ENCODE measurements around the gene MEP1B.
A peak's percentile ranks its signal among the peaks of the same experiment; 100 is the strongest.
"Not testable (repeated sequence)": the region's sequence is repeated elsewhere in the genome, so short reads cannot be mapped to it uniquely, and the experiment has no call there.

MEP1B gene

DNA sequence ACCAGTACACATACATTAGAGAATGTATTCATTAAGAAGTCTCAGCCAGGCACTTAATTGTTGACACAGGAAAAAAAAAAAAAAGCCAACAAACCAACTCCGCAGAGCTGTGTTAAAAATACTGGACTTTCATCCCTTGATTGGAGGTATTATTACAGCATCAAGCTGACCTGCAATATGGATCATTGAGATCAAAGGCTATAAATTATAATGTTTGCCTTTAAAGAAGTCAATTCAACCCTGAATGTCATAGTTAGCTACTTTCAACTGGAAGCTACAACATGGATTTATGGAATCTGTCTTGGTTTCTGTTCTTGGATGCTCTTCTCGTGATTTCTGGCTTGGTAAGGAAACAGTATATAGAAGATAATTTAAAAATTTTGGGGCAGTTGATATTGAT, at the start of gene MEP1B:
TSS of gene MEP1B (plus strand) at position 250 of the 400 bp plus-strand sequence. CDS start at position 282, 32 bp downstream.
- DNase-seq (ENCODE audit: low read depth in 2 of 2), result no peak

DNA sequence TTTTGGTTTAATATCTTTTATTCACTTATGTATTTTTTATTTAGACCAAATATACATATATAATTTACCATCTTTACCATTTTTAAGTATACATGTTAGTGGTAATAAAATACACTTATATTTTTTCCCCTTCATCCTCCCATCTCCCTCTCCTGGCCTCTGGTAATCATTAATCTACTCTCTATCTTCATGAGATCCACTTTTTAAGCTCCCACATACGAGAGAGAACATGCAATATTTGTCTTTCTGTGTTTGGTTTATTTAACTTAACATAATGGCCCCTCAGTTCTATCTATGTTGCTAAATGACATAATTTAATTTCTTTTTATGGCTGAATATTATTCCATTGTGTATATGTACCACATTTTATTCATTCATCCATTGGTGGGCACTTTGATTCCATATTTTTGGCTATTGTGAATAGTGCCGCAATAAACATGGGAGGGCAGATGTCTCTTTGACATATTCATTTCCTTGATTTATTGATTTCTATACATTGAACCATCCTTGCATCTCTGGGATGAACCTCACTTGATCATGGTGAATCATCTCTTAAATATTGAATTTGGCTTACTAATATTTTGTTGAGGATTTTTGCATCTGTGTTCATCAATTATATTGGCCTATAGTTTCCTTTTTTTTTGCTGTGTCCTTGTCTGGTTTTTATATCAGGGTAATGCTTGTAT, 41.5 kb upstream of the MEP1B start:
- DNase-seq (ENCODE audit: low read depth in 2 of 2), result no peak

DNA sequence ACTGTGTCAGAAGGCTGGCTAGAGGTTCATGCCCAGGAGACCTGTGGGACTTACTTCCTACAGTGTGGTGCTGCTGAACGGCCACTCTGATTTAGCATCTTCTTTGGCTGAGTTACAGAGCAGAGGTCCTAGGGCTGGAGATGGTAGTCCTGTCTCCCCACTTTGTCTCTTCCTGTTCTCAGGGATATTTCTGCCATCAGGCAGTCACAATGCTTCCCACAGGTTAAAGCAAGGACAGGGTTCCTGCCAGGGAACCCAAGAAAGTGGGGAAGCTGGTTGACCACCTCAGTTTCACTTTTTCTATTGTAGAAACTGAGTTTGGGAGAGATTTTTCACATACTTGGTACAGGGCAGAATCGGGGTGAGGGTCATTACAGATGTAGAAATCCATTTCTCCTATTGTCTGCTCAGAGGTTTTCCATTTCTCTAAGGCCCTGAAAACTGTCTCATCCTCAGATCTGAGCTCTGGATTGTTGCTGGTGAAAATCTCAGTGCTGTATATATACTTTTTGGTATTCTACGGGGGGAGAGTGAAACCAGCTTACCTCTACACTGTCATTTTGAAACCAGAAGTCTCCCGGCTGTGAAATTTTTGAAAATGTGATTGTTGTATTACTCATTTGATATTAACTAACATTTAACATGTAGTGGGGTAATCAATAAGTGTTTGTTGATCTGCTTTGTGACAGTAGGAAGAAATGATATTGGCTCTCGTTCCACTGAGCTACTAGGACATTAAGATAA, 37.0 kb upstream of the MEP1B start:
- DNase-seq (ENCODE audit: low read depth in 2 of 2), result no peak

DNA sequence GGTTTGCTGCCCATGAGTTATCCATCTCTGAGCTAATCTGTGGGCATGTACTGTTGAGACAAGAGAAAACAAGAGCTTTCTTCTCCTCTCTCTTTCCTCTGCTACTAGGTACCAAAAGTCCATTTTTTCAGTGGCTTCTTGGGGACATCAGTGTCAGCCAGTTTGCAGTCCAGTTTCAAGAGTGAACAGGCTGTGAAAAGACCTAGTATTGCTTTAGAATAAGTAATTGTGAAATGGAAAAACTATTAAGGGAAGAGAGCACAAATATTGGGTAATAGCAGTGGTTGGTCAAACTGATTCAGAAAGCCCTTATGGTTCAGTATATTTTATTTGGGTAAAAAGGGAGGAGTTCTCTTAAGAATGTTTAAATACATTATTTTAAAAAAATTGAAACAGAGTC, 33.0 kb upstream of the MEP1B start:
- DNase-seq (ENCODE audit: low read depth in 2 of 2), result no peak

DNA sequence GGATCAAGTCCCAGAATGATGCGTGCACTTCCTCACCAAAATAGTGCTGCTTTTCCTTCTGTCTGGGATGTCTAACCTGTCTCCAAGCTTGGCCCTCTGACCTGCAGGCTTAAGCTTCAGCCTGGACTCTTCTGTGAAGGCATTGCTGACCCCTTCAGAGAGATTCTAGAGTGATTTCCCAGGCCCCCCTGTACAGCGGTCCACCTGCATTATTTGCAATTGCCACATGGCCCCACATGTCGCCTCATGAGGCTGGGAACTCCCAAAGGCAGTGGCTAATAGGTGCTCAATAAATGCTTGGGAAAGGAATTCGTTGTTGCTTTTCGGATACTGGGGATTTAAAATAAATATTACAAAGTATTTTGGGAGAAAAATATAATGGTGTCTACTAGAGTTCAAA, 32.3 kb upstream of the MEP1B start:
- DNase-seq (ENCODE audit: low read depth in 2 of 2), result no peak

- DNase-seq (ENCODE audit: low read depth in 2 of 2), result peak; percentile 24 to 40
Measured at GRCh38 chr18:32158108-32158624, 31.7 kb upstream of the MEP1B start.

GRCh38 chr18:32158631-32159030, 31.2 kb upstream of the MEP1B start:
- DNase-seq (ENCODE audit: low read depth in 2 of 2), result not testable (repeated sequence)

- no peak for DNase-seq (ENCODE audit: low read depth in 2 of 2)
Measured at GRCh38 chr18:32160547-32160946, 29.3 kb upstream of the MEP1B start.

GRCh38 chr18:32167980-32168730, 21.7 kb upstream of the MEP1B start:
- no peak for DNase-seq (ENCODE audit: low read depth in 2 of 2)

- DNase-seq (ENCODE audit: low read depth in 2 of 2), result no peak
Measured at GRCh38 chr18:32173654-32174053, 16.2 kb upstream of the MEP1B start.

GRCh38 chr18:32174719-32175118, 15.1 kb upstream of the MEP1B start:
- no peak for DNase-seq (ENCODE audit: low read depth in 2 of 2)

DNA sequence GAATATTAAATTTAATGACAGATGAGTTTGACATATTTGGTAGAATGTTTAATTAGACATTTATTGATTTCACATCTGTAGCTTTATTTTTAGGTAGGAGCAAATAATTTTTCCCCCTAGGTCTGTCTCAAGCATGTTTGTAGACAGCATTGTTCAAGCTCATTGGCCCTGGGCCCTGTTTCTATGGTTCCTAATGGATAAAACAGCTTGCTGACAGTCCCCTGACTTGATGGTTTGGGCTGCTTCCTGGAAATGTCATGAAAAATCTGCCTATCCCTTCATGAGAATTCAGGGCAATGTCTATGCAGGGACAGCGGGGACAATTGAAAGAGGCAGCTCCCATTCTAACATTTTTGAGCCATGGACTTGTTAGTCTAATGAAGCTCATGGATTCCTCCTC, 14.6 kb upstream of the MEP1B start:
- no peak for DNase-seq (ENCODE audit: low read depth in 2 of 2)

GRCh38 chr18:32176745-32177144, 13.1 kb upstream of the MEP1B start:
- DNase-seq (ENCODE audit: low read depth in 2 of 2), result not testable (repeated sequence)

DNA sequence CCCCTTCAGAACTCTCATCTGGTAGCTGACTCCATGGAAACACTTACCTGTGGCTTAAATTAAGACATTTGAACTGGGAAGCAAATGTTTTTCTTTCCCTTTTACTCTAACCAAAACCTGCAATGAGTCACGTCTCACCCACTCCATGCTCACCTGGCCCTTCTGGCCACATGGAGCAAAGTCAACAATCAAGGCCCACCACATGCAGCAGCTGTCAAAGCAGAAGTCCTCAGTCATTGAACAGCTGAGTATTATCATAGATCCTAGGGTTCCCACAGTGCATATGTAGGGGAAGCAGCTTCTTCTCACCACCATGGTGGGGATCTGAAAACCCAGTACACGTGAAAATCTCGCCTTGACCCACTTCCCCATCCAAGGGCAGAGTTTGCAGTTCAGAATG, 12.3 kb upstream of the MEP1B start:
- no peak for DNase-seq (ENCODE audit: low read depth in 2 of 2)

DNA sequence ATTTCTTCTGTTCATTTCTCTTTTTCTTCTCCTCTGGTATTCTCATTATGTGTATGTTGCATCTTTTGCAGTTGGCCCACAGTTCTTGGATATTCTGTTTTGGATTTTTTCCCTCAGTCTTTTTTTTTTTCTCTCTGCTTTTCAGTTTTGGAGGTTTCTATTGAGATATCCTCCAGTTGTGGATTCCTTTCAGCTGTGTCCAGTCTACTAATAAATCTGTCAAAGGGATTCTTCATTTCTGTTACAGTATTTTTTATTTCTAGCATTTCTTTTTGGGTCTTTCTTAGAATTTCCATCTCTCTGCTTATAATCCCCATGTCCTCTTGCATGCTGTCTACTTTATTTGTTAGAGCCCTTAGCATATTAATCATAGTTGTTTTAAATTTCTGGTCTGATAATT, 6.3 kb upstream of the MEP1B start:
- DNase-seq (ENCODE audit: low read depth in 2 of 2), result no peak

- DNase-seq (ENCODE audit: low read depth in 2 of 2), result no peak
Measured at GRCh38 chr18:32190209-32190608, 370 bp downstream of the MEP1B start.

- DNase-seq (ENCODE audit: low read depth in 2 of 2), result no peak
Measured at GRCh38 chr18:32195881-32196815, 6.3 kb downstream of the MEP1B start.

GRCh38 chr18:32200766-32201165, 10.9 kb downstream of the MEP1B start:
- DNase-seq (ENCODE audit: low read depth in 2 of 2), result no peak

DNA sequence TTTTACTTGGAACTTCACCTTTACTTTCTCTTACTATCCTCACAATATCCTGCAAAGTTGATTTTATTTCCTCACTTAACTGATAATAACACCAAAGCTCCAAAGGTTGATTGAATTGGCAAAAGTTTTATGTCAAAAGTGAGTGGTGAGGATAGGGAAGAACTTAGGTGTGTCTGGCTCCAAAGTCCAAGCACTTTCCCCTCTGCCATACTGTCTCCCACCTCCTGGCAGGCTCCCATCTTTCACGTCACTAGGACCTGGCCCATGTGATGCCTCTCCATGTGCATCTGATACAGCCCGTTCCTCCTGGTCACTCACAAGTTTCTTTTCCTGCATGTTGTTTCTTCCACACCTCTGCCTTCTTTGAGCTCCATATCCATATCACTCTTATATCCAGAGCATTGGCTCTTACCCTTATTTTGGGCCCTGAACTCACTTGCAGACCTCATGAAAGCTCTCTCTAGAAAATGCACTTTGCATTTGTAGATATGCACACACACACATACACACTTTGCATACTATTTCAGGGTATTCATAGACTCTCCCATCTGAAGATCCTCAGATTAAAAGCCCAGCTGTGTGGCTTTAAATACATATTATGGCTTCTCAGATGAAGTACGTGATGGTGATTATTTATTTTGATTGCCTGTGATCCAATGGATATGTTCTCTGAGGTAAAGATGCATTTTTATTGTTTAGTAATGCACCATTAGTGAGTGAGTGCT, 12.3 kb downstream of the MEP1B start:
- no peak for DNase-seq (ENCODE audit: low read depth in 2 of 2)

DNA sequence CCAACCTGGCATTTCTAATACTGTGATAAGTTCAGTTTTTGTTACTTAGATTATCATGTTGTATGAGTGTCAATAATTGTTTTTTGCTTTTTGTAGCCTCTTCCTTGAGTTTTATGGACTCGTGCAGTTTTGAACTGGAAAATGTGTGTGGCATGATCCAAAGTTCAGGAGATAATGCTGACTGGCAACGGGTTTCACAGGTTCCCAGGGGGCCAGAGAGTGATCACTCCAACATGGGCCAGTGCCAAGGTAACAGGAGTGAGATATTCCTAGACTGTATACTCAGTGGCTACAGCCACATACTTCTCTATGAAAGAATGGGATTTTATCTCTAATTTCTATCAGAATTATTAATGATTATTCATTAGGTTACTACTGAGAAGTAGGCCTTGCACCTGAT, 18.2 kb downstream of the MEP1B start:
- DNase-seq (ENCODE audit: low read depth in 2 of 2), result no peak

DNA sequence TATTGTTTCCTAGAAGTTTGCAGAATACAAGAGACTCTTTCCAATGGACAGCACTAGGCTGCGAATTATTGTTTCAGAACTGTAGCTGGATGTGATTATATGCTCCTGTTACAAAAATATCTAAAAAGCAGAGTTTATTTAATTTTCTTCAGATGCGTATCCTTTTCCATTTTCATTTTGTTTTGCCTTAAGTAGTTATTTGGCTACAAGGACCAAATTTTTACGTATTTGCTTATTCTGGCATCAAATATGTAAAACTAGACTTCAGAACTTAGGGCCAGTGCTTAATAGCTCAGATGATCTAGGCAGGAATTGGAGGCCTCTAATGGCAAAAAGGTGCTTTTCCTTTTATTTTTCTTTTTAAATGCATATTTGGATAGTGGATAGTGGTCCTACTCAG, 18.7 kb downstream of the MEP1B start:
- no peak for DNase-seq (ENCODE audit: low read depth in 2 of 2)
